HFFc6 (cell line): ENCODE measurements around the gene WRNIP1. TPM values are rescaled to one million over a fixed set of nuclear protein-coding genes. Genes with fewer than 3 reads are reported as not detected.

Experiments used
- DNase-seq: peaks from one replicate; pipeline ENCODE4 v3.0.0-alpha.2; 2018
- H3K27ac Mint-ChIP-seq: 2 replicates; pipeline ENCODE4 v1.8.0; 2020; ENCODE audit warnings: mild to moderate bottlenecking, mixed read lengths
- H3K27me3 Mint-ChIP-seq: 2 replicates; pipeline ENCODE4 v1.8.0; 2021; ENCODE audit warnings: mild to moderate bottlenecking, moderate library complexity, mixed read lengths; ENCODE audit not compliant: insufficient read depth
- H3K36me3 Mint-ChIP-seq: 2 replicates; pipeline ENCODE4 v1.8.0; 2021; ENCODE audit warnings: low read depth, mixed read lengths
- H3K4me1 Mint-ChIP-seq: 2 replicates; pipeline ENCODE4 v1.8.0; 2020; ENCODE audit warnings: low read depth, mixed read lengths
- H3K4me3 Mint-ChIP-seq: 2 replicates; pipeline ENCODE4 v1.8.0; 2020; ENCODE audit warnings: mild to moderate bottlenecking, moderate library complexity, mixed read lengths
- H3K9me3 Mint-ChIP-seq: 2 replicates; pipeline ENCODE4 v1.8.0; 2020; ENCODE audit warnings: mild to moderate bottlenecking, mixed read lengths
- total RNA-seq, 6 experiments: library from RNA; stranded (reverse); fragmentation: NEBNext Ultra II Directional; extraction: Animal tissue kit (Norgen Biotek cat#: 25700); gene quantifications; 2 replicates in 1 of 6; 3 replicates in 5 of 6; pipeline ENCODE4 v1.2.3, GENCODE V29; 2021
- TF ChIP-seq, protein P1 (sequence below): fragments of 200-600 bp; sonication (generic); IDR thresholded peaks from 2 replicates; pipeline ENCODE4 v1.5.0; 2021; ENCODE audit warnings: antibody characterized with exemption, mild to moderate bottlenecking

Gene WRNIP1
- total RNA-seq, 6 experiments from 2014 or later = 31.9 to 40.4 (median 33.5) TPM

DNA sequence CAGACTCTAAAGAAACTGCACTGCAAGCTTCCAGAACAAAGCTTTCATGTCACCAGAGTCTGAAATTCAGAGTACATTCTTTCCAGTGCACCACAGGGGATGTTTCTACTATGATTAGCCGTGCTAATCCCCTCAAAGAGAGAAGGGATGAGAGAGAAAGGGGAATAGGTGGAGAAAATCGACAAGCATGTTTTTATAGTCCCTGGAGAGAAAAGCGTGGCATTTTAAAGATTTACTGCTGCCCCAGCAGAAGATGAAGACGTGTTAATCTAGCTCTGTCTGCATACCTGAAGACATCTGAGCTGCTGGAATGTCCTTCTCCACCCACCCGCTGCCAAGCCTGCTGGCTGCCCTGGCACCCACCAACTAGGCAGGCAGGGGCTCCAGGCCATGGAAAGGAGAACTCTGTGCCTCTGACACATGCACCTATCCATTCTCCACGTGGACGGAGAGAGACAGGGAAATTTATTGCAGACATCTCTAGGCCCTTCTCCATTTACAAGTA lies 18.6 kb upstream of the WRNIP1 start:
- Mint-ChIP-seq H3K27ac (no peak overlapping the region), H3K4me1 (peaks cover 27% of the 10 kb centered on the region), H3K4me3 (no peak overlapping the region), H3K9me3 (no peaks in the 10 kb centered on the region), H3K27me3 (no peaks in the 10 kb centered on the region; the same call in 1 of the 2 replicates), H3K36me3 (no peaks in the 10 kb centered on the region)
- DNase-seq = no peak
- TF ChIP-seq, protein P1, sequence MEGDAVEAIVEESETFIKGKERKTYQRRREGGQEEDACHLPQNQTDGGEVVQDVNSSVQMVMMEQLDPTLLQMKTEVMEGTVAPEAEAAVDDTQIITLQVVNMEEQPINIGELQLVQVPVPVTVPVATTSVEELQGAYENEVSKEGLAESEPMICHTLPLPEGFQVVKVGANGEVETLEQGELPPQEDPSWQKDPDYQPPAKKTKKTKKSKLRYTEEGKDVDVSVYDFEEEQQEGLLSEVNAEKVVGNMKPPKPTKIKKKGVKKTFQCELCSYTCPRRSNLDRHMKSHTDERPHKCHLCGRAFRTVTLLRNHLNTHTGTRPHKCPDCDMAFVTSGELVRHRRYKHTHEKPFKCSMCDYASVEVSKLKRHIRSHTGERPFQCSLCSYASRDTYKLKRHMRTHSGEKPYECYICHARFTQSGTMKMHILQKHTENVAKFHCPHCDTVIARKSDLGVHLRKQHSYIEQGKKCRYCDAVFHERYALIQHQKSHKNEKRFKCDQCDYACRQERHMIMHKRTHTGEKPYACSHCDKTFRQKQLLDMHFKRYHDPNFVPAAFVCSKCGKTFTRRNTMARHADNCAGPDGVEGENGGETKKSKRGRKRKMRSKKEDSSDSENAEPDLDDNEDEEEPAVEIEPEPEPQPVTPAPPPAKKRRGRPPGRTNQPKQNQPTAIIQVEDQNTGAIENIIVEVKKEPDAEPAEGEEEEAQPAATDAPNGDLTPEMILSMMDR = no peak

GRCh38 chr6:2748183-2748582 lies 17.0 kb upstream of the WRNIP1 start:
- no peak overlapping the region for H3K4me3 Mint-ChIP-seq
- no peaks in the 10 kb centered on the region for H3K9me3 Mint-ChIP-seq
- H3K36me3 Mint-ChIP-seq = no peaks in the 10 kb centered on the region
- H3K27me3 Mint-ChIP-seq = no peaks in the 10 kb centered on the region; the same call in 1 of the 2 replicates
- TF ChIP-seq, protein P1 = no peak
- H3K4me1 Mint-ChIP-seq = peaks cover 26% of the 10 kb centered on the region
- H3K27ac Mint-ChIP-seq = no peak overlapping the region
- no peak for DNase-seq

- Mint-ChIP-seq H3K36me3 (no peaks in the 10 kb centered on the region), H3K27me3 (peaks cover 3% of the 10 kb centered on the region), H3K27ac (no peak overlapping the region), H3K4me1 (peaks cover 8% of the 10 kb centered on the region), H3K9me3 (no peaks in the 10 kb centered on the region), H3K4me3 (no peak overlapping the region)
- peak; percentile 35 for DNase-seq
- TF ChIP-seq, protein P1 = peak; percentile 96
Measured at GRCh38 chr6:2749969-2750600, 15.1 kb upstream of the WRNIP1 start.

DNA sequence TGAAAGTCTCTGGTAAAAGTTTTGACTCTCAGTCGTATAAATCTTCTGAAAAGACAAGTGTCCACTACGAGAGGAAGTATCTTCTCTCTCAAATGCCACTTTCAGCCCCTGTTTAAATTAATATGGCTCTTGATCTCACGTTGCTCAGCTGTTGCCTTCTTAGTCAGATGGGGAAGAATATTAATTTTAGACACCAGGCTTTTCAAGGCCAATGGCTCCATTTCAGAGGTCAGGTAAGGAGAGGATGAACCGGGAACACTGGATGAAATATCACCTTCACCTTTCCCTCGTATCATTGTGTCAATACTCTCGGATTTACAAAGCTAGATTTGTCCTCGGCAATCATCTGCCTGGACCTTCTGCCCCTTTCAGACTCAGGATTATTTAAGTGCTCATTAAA lies 14.4 kb upstream of the WRNIP1 start, which contains the start of gene MYLK4:
Gene MYLK4 (minus strand): TSS at position 91 of the 400 bp plus-strand sequence. CDS start 1,628 bp downstream, outside the sequence.
- Mint-ChIP-seq H3K4me3 (no peak within 1 kb of the TSS), H3K9me3 (no peaks in the 10 kb centered on the region), H3K4me1 (peaks cover 5% of the 10 kb centered on the region; the same call in 1 of the 2 replicates), H3K27me3 (peaks cover 3% of the 10 kb centered on the region), H3K27ac (no peak within 1 kb of the TSS), H3K36me3 (no peaks in the 10 kb centered on the region)
- TF ChIP-seq, protein P1 = no peak
- DNase-seq = no peak

DNA sequence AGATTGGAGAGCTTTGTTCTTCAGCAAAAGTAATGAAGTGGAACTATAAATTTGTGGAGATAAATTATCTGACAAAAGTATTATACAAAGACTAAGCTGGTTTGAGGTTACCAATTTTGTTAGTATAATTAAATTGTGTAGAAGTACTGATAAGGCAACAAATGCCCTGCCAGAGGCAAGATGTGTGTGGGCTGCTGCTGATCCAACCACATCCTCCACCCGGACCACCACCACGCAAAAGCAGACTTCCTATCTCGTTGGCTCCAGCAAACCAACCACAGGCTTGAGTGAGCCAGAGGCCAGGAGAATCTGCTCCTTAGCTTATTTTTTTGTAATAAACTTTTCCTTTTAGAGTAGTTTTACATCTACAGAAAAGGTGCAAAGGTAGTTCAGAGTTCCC lies 13.3 kb upstream of the WRNIP1 start:
- Mint-ChIP-seq H3K9me3 (no peaks in the 10 kb centered on the region), H3K4me3 (no peak overlapping the region), H3K4me1 (peaks cover 12% of the 10 kb centered on the region; the same call in 1 of the 2 replicates), H3K27me3 (peaks cover 3% of the 10 kb centered on the region), H3K36me3 (no peaks in the 10 kb centered on the region), H3K27ac (no peak overlapping the region)
- DNase-seq = no peak
- TF ChIP-seq, protein P1 = no peak
